NK-92 (cell line): ENCODE data around the gene TMEM256.

Experiments
- DNase-seq: peaks from one replicate; lab custom pipeline; 2025; ENCODE audit not compliant: unreplicated experiment; lab: John Stamatoyannopoulos, UW

TMEM256 gene

GRCh38 chr17:7354262-7354843, 49.5 kb downstream of the TMEM256 start:
- no peak for DNase-seq
